COLO668 (cell line): ENCODE measurements around the gene ZNF865.

ENCODE experiments used
- DNase-seq: peaks from one replicate; lab custom pipeline; 2025; ENCODE audit not compliant: unreplicated experiment; lab: John Stamatoyannopoulos, UW

ZNF865 gene

DNA sequence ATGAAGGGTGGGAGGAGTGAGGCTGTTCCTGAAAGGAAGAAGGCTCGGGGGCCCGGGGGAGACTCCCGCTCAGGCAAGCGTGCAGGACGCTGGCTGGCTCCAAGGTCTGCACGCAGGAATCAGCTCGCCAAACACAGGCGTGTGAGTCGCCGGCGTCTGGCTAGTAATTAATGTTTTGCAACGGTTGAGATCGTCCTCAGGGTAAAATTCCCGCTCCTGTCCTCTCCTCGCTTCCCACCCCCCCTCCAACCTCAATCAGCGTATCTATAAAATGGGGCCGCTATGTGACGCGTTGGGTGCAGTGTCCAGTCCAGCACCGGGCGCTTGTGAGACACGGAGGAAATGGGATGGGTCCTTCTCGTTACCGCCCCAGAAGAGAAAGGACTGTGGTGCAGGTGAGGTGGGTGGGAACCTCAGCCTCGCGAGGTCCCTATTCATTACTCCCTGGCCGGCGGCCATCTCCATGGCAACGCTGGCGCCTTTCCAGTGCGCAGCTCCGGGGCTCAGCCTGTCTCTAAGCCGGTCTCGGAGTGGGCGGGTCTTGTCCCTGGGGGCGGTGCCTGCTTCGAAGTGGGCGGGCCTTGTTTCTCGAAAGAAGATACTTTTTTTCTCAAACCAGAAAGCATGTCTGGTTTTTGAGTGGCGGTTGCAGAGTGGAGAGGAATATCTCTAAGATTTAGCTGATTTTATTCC is 18.3 kb upstream of the ZNF865 start:
- DNase-seq = peak; percentile 97

- DNase-seq = no peak
Measured at GRCh38 chr19:55588738-55589137, 16.7 kb upstream of the ZNF865 start.

- DNase-seq = no peak
Measured at GRCh38 chr19:55590109-55590508, 15.3 kb upstream of the ZNF865 start.

- peak; percentile 12 for DNase-seq
Measured at GRCh38 chr19:55590617-55591016, 14.8 kb upstream of the ZNF865 start.

DNA sequence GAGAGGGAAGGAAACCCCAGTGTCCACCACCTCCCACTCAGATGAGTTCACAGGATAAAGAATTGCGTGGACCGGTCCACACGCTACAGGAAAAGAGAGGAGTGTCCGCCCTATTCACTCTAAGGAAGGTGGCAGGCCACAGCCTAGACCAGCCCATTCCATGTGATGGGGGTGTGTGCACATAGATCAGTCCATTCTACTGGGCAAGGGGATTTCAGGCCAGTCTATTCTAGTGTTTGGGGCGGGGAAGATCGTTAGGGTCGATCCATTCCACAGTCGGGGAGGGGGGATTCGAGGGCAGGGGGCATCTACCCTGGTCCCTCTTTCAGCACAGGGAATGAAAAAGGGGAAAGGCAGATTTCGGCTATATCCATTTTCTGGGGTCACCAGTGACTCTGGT is 13.9 kb upstream of the ZNF865 start:
- DNase-seq = no peak

DNA sequence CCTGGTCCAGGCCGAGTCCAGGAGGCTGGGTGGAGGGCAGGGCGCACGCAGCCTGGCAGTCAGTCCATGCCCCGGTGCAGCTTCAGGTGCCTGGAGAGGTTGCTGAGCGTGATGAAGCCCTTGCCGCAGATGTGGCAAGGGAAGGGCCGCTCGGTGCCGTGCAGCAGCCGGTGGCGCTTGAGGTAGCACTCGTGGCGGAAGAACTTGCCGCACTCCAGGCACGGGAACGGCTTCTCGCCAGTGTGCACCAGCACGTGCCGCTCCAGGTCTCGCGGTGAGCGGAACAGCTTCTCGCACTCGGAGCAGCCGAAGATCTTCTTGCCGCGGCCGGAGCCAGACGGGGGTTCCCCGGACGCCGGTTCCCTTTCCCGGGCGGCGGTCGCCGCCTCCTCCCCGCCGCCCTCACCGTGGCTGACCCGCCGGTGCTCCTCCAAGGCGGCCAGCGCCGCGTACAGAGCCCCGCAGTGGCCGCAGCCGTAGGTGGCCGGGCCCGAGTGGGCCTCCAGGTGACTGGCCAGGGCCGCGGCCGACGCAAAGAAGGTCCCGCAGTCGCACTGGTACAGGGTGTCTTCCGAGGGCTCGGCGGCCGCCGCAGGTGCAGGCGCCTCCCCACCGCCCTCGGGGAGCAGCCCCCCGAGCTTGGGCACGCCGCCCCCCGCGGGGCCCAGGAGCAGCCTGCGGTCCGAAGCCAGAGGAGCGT is 12.9 kb upstream of the ZNF865 start:
- DNase-seq = no peak

DNA sequence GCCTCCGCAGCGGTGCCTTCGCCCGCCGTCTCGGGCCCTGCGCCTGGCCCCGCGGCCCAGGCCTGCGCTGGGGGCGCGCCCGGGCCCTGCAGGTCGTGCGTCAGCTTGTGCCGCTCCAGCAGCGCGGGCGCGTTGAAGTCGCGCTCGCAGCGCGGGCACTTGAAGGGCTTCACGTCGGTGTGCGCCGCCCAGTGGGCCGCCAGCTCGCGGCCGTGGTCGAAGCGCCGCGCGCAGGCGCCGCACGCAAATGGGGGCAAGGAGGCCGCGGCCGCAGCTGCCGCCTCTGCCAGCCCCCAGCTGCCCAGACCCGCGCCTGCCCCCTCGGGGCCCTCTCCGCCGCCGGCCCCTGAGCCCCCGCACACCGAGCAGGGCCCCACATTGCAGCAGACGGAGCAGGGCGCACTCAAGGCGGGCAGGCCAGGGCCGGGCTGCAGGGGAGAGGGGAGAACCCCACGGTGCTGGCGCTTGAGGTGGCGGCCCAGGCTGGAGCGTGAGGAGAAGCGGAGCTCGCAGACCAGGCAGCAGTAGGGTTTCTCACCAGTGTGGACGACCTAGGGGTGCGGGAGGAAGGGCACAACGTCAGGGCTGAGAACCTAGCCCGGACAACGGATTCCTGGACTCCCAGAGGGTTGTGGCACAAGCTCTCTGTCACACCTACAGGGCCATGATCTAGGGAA is 12.2 kb upstream of the ZNF865 start:
- DNase-seq = no peak

DNA sequence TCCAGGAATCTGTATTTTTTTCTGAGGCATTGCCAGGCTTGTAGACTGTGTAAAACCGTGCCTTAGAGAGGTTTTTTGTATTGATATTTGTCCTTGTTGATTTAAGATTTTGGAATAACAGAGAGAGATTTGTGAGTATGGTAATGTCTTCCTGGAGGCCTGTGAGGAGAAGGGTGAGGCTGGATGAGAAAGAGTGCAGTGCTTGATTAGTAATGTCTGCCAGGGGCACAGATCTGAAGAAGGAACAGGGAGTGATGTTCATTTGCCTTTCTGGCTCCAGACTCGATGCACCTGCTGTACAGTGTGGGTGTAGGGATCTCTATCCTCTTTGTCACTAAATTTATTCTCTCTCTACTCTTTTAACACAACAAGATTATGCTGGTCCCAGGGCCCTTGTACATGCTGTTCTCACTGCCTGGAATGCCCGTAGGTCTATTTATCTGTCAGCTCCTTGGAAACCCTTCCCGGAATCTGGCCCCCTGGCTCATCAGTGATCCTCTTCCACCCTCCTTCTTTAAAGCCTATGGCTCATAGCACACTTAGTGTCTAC is 10.4 kb upstream of the ZNF865 start:
- no peak for DNase-seq

GRCh38 chr19:55596304-55596703 is 9.1 kb upstream of the ZNF865 start:
- DNase-seq = no peak

DNA sequence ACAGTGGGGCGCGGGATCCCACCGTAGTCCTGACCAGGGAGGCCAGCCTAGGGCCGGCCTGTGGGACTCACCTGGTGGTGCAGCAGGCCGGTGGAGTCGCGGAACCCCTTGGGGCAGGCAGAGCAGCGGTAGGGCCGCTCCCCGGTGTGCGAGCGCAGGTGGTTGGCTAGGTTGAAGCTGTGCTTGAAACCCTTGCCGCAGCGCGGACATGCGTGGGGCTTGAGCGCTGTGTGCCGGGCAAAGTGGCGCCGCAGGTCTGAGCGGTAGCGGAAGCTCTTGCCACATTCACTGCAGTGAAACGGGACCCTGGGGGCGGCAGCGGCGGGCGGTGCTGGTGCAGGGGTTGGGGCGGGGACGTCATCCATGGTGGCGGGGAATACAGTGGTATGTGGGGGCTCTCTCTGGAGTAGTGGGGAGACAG is 7.9 kb upstream of the ZNF865 start:
- DNase-seq = no peak

DNA sequence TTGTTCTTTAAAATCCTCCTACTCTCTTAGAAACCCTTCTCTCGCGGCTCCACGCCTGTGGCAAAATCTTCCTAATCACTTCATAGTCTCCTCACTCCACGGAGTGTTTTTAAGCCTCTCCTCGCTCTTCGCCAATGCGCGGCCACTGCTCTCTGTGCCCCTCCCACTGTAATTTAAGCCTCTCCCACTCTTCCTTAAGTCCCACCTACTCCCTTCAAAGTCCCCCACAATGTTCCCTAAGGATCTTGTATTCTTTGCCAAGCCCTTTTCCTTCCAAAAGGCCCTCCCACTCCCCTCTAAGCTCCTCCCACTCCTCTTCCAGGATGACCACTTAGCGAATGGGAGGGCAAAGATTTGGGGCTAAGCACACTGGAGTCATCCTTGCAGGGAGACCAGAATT is 7.4 kb upstream of the ZNF865 start:
- DNase-seq = no peak

DNA sequence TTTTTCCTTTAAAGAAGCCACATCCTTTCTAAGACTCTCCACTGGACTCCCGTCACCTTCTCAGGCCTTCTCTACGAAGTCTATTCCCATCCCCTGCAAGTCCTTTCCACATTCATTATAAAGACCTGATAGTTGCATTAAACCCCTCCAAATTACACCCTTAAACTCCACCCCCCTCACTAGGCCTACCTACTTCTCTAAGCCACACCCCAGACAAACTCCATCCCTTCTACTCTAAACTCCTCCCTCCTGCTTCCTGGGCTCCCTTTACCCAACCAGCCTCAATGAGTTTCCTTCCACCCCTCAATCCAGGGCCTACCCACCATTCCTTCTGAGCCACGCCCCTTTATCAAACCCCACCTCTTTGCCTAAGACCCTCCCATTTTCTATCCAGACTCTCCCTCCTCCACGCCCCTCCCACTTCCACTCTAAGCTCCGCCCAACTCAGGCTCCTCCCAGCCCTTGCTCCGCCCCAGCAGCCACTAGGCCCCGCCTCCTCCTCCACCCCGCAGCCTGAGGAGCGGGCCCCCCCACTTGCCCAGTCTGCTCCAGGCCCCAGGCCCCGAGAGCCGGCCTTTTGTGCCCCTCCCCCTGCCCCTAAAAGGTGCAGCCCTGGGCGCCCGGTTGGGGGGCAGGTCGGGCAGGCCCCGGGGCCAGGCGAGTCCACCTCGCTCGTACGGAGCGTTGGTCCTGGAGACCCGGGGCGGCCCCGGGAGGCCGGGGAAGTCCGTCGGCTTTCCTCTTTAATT is 6.6 kb upstream of the ZNF865 start:
- DNase-seq = peak; percentile 85

GRCh38 chr19:55599468-55599841 is 6.0 kb upstream of the ZNF865 start, which contains the start of gene FIZ1:
Gene FIZ1 (minus strand): TSS chr19:55599517. CDS start chr19:55597865, 1,652 bp downstream.
- peak; percentile 97 for DNase-seq

- DNase-seq = peak; percentile 92
Measured at GRCh38 chr19:55599842-55600661, 5.4 kb upstream of the ZNF865 start, which contains the start of gene ZNF524. Gene ZNF524 (plus strand): TSS chr19:55600288. CDS start chr19:55602113, 1,825 bp downstream.

DNA sequence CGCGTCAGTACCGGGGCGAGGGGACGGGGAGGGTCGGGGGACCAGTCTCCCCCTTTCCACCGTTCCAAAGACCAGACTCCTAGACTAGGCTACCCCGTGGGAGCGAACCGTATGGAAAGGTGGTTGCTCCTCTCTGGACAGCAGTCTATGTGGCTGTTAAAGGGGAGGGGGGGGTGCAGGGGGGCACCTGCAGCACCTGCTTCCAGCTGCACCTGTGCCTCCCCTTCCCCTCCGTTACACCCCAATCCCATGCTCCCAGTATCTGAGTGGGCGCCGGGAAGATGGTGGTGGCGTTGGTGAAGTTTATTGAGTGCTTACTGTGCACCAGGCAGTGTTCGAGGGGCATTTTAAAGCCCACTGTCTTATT is 4.8 kb upstream of the ZNF865 start:
- no peak for DNase-seq

- no peak for DNase-seq
Measured at GRCh38 chr19:55601084-55601483, 4.4 kb upstream of the ZNF865 start.

DNA sequence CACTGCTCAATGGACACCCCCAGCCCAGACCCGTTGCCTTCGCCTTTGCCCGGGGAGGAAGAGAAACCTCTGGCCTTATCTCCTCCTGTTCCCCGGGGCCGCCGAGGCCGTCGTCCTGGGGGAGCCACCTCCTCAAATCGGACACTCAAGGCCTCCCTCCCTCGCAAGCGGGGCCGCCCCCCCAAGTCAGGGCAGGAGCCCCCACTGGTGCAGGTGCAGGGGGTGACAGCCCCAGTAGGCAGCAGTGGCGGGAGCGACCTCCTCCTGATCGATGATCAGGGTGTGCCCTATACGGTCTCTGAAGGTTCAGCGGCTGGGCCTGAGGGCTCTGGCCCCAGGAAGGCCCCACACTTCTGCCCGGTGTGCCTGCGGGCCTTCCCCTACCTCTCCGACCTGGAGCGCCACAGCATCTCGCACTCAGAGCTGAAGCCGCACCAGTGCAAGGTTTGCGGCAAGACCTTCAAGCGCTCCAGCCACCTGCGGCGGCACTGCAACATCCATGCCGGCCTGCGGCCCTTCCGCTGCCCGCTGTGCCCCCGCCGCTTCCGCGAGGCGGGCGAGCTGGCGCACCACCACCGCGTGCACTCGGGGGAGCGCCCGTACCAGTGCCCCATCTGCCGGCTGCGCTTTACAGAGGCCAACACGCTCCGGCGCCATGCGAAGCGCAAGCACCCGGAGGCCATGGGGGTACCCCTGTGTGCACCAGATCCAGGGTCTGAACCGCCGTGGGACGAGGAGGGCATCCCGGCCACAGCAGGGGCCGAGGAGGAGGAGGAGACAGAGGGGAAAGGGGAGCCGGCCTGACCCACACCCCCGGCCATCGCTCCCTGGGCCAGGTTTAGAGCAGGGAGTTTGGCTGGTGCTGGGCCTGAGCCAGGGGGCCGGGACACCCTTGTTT is 3.1 kb upstream of the ZNF865 start:
- DNase-seq = no peak

DNA sequence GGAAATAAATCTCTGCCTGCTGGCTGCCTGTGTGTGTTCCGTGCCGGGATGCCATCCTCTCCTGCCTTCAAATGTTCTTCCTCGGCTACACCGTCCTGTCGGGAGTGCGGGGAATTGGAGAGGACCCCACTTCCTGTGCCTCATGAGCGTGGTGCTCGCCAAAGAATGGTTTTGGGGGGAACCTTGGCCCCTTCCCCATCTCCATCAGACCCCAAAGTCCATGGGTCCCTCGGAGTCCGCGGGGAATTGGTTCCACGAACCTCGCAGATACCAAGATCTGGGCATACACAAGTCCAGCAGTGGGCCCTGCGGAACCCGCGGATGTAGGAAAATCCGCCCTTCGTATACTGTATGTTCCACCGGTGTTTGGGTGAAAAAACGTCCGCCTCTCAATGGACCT is 2.3 kb upstream of the ZNF865 start:
- DNase-seq = no peak

DNA sequence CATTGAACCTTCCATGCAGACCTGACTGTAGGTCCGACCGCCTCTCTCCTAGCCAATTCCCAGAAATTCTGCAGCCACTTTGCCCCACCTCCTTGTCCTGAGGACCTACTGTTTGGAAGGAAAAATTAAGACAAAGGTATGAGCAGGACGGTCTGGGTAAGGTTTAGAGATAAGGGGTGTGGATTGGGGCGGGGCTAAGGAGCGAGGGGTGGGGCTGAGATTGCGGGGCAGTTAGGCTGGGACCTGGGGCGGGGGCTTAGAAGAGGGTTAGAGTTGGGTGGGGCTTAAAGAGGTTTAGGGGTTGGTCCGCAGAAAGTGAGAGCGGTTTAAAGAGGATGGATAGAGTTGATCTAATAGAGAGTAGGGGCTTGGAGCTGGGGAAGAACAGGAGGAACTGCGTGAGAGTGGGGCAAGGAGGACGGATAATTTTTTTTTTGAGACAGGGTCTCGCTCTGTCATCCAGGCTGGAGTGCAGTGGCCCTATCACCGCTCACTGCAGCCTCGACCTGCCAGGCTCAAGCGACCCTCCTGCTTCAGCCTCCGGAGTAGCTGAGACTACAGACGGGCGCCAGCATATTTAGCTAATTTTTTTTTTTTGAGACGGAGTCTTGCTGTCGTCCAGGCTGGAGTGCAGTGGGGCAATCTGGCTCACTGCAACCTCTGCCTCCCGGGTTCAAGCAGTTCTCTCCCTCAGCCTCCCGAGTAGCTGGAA is 1.7 kb upstream of the ZNF865 start:
- DNase-seq = no peak
